ENCODE data around the gene LIN9. TPM values are rescaled to one million over a fixed set of nuclear protein-coding genes. Genes with fewer than 3 reads are reported as not detected.
A peak's percentile ranks its signal among the peaks of the same experiment; 100 is the strongest.
"Not testable (repeated sequence)": the region's sequence is repeated elsewhere in the genome, so short reads cannot be mapped to it uniquely, and the experiment has no call there.

LIN9 gene
- total RNA-seq, 1 donor from 2014 or later = 4.6 TPM

DNA sequence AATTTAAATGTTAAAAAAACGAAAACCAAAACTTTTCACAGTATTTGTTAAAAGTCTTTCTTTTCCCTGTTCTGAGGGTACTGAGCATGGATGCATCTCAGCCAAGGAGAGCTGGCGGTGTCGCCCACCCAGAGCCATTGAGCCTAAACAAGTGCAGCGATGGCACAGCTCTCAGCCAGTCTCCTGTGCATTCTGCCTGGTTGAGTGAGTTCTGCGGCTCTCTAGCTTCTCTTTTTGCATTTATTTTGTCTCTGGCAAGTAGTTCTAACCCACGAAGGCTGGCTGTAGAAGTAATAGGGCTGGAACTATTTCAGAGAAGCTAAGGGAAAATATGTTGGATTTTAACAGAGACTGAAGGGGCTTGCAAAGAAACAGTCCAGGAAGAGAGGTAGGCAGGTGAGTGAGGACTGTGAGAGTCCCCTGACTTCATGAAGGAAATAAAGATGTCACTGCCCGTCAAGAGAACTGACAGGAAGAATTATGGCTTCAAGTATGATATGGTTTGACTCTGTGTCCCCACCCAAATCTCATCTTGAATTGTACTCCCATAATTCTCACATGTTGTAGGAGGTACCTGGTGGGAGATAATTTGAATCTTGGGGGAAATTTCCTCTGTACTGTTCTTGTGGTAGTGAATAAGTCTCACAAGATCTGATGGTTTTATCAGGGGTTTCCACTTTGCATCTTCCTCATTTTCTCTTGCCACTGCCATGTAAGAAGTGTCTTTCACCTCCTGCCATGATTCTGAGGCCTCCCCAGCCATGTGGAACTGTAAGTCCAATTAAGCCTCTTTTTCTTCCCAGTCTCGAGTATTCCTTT, 35.7 kb upstream of the LIN9 start:
- peak overlapping the region; percentile 2 for H3K27ac Mint-ChIP-seq (ENCODE audit: unreplicated experiment)
- H3K4me1 Mint-ChIP-seq (ENCODE audit: unreplicated experiment) = peaks cover 4% of the 10 kb centered on the region
- H3K4me3 Mint-ChIP-seq (ENCODE audit: unreplicated experiment) = no peak overlapping the region
- TF ChIP-seq, protein P1, sequence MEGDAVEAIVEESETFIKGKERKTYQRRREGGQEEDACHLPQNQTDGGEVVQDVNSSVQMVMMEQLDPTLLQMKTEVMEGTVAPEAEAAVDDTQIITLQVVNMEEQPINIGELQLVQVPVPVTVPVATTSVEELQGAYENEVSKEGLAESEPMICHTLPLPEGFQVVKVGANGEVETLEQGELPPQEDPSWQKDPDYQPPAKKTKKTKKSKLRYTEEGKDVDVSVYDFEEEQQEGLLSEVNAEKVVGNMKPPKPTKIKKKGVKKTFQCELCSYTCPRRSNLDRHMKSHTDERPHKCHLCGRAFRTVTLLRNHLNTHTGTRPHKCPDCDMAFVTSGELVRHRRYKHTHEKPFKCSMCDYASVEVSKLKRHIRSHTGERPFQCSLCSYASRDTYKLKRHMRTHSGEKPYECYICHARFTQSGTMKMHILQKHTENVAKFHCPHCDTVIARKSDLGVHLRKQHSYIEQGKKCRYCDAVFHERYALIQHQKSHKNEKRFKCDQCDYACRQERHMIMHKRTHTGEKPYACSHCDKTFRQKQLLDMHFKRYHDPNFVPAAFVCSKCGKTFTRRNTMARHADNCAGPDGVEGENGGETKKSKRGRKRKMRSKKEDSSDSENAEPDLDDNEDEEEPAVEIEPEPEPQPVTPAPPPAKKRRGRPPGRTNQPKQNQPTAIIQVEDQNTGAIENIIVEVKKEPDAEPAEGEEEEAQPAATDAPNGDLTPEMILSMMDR (IDR thresholded peaks at IDR 0.05; ENCODE audit: unreplicated experiment) = no peak
- DNase-seq (ENCODE audit: low spot score) = no peak
- peaks cover 5% of the 10 kb centered on the region for H3K36me3 Mint-ChIP-seq (ENCODE audit: low read depth, unreplicated experiment)
- H3K27me3 Mint-ChIP-seq (ENCODE audit: unreplicated experiment) = no peaks in the 10 kb centered on the region
- H3K9me3 Mint-ChIP-seq (ENCODE audit: unreplicated experiment) = peaks cover 8% of the 10 kb centered on the region

DNA sequence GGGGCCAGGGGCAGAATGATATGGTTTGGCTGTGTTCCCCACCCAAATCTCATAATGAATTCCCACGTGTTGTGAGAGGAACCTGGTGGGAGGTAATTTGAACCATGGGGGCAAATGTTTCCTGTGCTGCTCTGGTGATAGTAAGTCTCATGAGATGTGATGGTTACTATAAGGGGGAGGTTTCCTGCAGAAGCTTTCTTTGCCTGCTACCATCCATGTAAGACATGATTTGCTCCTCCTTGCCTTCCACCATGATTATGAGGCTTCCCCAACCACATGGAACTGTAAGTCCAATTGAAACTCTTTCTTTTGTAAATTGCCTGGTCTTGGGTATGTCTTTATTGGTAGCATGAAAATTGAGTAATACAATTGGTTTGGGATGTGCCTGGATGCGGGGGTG, 33.7 kb upstream of the LIN9 start:
- TF ChIP-seq, protein P1 (IDR thresholded peaks at IDR 0.05; ENCODE audit: unreplicated experiment) = no peak
- Mint-ChIP-seq H3K27ac (ENCODE audit: unreplicated experiment) (no peak overlapping the region), H3K27me3 (ENCODE audit: unreplicated experiment) (no peaks in the 10 kb centered on the region), H3K4me3 (ENCODE audit: unreplicated experiment) (no peak overlapping the region), H3K9me3 (ENCODE audit: unreplicated experiment) (peaks cover 8% of the 10 kb centered on the region), H3K4me1 (ENCODE audit: unreplicated experiment) (no peaks in the 10 kb centered on the region), H3K36me3 (ENCODE audit: low read depth, unreplicated experiment) (peaks cover 5% of the 10 kb centered on the region)
- DNase-seq (ENCODE audit: low spot score) = no peak

DNA sequence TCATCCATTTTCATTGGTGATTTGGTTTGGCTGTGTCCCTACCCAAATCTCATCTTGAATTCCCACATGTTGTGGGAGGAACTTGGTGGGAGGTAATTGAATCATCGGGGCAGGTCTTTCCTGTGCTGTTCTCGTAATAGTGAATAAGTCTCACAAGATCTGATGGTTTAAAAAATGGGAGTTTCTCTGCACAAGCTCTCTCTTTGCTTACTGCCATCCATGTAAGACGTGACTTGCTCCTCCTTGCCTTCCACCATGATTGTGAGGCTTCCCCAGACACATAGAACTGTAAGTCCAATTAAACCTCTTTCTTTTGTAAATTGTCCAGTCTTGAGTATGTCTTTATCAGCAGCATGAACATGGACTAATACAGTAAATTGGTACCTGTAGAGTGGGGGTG, 31.1 kb upstream of the LIN9 start:
- H3K4me1 Mint-ChIP-seq (ENCODE audit: unreplicated experiment); H3K4me3 Mint-ChIP-seq (ENCODE audit: unreplicated experiment); H3K27me3 Mint-ChIP-seq (ENCODE audit: unreplicated experiment); H3K36me3 Mint-ChIP-seq (ENCODE audit: low read depth, unreplicated experiment); H3K9me3 Mint-ChIP-seq (ENCODE audit: unreplicated experiment); H3K27ac Mint-ChIP-seq (ENCODE audit: unreplicated experiment); DNase-seq (ENCODE audit: low spot score): not testable (repeated sequence)

DNA sequence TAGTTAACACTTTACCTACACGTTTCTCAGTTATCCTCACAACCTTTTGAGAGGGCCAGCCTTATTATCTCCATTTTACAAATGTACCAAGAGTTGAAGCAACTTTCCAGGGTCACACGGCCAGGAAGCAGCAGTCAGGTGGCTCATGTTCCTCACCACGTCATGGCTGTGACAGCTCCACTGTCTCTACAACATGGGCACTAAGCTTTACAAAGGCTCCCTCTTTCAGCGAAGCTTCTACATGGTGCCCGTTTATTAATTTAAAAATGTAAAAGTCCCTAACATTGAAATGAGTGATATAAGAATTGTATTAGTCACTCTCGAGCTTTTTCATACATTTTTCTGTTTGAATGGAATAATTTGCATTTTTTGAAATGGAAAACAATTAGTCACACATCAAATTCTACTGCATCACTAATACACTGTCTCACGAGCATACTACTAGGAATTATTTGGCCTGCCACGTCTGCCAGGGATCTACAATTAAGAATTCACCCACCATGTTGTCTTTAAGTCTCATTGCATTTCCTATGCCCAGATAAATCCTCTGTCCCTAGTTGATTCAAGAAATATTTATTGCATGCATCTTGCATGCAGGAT, 28.4 kb upstream of the LIN9 start:
- peaks cover 4% of the 10 kb centered on the region for H3K4me1 Mint-ChIP-seq (ENCODE audit: unreplicated experiment)
- peaks cover 8% of the 10 kb centered on the region for H3K9me3 Mint-ChIP-seq (ENCODE audit: unreplicated experiment)
- H3K27ac Mint-ChIP-seq (ENCODE audit: unreplicated experiment) = no peak overlapping the region
- H3K36me3 Mint-ChIP-seq (ENCODE audit: low read depth, unreplicated experiment) = peaks cover 5% of the 10 kb centered on the region
- DNase-seq (ENCODE audit: low spot score) = no peak
- no peaks in the 10 kb centered on the region for H3K27me3 Mint-ChIP-seq (ENCODE audit: unreplicated experiment)
- TF ChIP-seq, protein P1 (IDR thresholded peaks at IDR 0.05; ENCODE audit: unreplicated experiment) = no peak
- H3K4me3 Mint-ChIP-seq (ENCODE audit: unreplicated experiment) = no peak overlapping the region

DNA sequence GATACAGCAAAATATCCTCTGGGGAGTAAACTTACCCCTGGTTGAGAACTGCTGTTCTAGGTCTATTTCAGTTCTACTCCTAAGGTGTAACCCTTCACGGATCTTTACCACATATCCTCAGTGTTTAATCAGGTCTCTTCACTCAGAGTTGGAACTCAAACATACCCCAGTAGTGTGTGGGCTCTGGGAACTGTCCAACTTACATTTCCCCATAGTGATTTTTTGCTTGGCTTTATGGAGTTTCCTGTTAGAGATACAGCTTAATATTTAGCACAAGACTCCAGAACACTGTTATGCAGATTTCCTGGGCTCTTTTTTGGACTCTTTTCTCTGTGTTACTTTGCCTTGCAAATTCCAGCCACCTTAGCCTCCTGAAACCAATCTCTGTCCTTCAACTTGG, 26.7 kb upstream of the LIN9 start:
- Mint-ChIP-seq H3K27ac (ENCODE audit: unreplicated experiment) (no peak overlapping the region), H3K4me1 (ENCODE audit: unreplicated experiment) (peaks cover 4% of the 10 kb centered on the region), H3K36me3 (ENCODE audit: low read depth, unreplicated experiment) (peaks cover 2% of the 10 kb centered on the region), H3K4me3 (ENCODE audit: unreplicated experiment) (no peak overlapping the region), H3K27me3 (ENCODE audit: unreplicated experiment) (no peaks in the 10 kb centered on the region), H3K9me3 (ENCODE audit: unreplicated experiment) (peaks cover 6% of the 10 kb centered on the region)
- DNase-seq (ENCODE audit: low spot score) = no peak
- TF ChIP-seq, protein P1 (IDR thresholded peaks at IDR 0.05; ENCODE audit: unreplicated experiment) = no peak

Data from endothelial cell (in vitro differentiated cells).